Esophagus mucosa (tissue), 1 donor: ENCODE results near the gene LACRT. TPM values are rescaled to one million over a fixed set of nuclear protein-coding genes. Genes with fewer than 3 reads are reported as not detected.
"Not testable (repeated sequence)": the region's sequence is repeated elsewhere in the genome, so short reads cannot be mapped to it uniquely, and the experiment has no call there.

ENCODE experiments used
- ATAC-seq: fragments of 200-7000 bp; cut with Tn5 transposase; one replicate; pipeline ENCODE4 v1.9.1; 2020
- total RNA-seq: library from RNA; stranded (reverse); gene quantifications from one replicate; pipeline ENCODE4 v1.2.4, GENCODE V29; 2023
- donor health status: DM: yes; HTN: yes; CAD: no.

The LACRT gene
- total RNA-seq = not detected

GRCh38 chr12:54634795-54635194 is at the start of gene LACRT:
Gene LACRT, minus strand, starts transcription at chr12:54634895. Its CDS starts 54 bp downstream, at chr12:54634841.
- ATAC-seq = no peak

DNA sequence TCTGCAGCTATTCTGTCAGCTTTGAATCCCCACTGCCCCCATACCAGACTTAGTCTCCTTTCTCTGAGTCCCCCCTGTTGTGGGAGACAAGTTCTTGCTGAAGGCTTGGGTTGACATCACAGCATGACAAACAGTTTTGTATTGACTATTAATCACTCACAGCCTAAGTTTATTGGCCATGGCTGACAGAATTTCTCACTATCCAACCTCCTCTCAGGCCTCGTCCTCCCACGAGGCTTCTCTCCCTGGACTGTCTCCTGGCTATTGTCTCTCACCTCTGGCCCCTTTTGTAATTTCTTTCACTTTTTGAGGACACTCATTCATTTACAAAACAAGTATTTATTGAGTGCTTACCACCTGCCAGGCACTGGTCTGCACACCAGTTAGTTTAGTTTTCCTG is 48.7 kb upstream of the LACRT start:
- ATAC-seq = no peak

GRCh38 chr12:54682674-54683073 is 48.0 kb upstream of the LACRT start:
- no peak for ATAC-seq

GRCh38 chr12:54680374-54680773 is 45.7 kb upstream of the LACRT start:
- ATAC-seq = peak; percentile 69

- no peak for ATAC-seq
These were observed 43.4 kb upstream of the LACRT start for GRCh38 chr12:54678131-54678530.

- ATAC-seq = no peak
These were observed 33.2 kb upstream of the LACRT start for GRCh38 chr12:54667945-54668344.

GRCh38 chr12:54666008-54666407 is 31.3 kb upstream of the LACRT start:
- ATAC-seq = no peak

DNA sequence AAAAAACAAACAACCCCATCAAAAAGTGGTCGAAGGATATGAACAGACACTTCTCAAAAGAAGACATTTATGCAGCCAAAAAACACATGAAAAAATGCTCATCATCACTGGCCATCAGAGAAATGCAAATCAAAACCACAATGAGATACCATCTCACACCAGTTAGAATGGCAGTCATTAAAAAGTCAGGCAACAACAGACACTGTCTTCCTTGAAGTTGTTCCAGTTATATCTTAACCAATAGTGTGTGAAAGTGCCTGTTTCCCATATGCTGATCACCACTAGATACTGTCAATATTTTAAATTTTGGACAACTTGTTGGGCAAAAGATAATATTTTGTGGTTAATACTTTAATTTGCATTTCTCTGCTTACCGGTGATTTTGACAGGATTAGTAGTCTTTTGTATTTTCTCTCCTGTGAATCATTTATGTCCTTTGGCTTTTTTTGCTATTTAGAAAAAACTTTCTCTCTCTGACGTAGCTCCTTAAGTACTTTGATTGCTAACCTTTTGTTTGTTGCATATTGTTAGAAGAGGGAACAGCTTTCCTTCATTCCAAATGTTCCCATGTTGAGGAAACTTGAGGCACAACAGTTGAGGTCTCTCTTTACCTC is 30.4 kb upstream of the LACRT start:
- not testable (repeated sequence) for ATAC-seq

GRCh38 chr12:54663603-54664002 is 28.9 kb upstream of the LACRT start:
- ATAC-seq = no peak

- ATAC-seq = no peak
These were observed 27.3 kb upstream of the LACRT start for GRCh38 chr12:54662026-54662425.

GRCh38 chr12:54661048-54661447 is 26.4 kb upstream of the LACRT start:
- ATAC-seq = no peak

GRCh38 chr12:54660320-54660962 is 25.7 kb upstream of the LACRT start:
- no peak for ATAC-seq

DNA sequence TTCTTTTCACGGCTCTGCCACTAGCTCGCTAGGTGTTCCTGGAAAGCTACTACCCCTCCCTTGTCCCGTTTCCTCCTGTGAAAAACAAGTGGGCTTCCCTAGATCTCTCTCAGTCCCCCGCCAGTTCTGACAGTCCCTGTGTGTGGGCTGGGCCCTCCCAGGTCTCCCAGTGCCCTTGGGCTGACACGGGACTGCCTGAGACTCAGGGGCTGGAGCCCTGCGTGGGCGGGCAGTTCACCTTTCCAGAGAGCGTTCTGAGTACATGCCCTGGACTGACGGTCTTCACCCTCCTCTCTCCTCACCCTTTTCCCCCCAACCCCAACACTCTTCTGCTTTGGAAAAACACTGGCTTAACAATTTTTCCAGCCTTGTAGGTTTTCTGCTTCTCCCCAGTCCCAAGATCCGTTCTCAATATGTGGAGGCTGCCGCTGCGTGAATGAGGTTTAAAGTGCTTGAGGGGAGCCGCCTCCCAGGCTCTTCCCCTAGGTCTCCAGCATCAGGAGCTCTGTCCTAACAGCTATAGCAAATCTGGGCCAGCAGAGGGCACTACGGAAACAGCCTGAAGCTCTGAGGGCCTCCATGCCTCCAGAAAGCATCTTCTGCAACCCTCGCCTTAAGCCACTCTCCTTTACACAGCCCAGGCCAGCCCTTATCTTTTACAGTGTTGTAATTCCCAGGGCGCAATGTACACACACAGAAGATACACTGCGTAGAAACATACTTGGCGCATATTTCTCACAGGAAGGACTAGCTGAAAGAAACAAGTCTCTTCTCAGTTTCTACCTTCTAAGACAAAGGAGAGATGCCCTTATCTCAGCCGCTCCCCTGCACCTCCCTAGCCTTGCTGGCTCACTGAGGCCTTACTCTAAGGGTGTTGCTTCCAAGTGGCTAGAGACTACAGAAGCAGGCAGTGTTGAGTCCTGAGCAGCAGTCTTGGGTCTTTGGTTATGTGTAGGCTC is 23.9 kb upstream of the LACRT start:
- ATAC-seq = no peak

GRCh38 chr12:54657105-54657607 is 22.5 kb upstream of the LACRT start:
- ATAC-seq = no peak

DNA sequence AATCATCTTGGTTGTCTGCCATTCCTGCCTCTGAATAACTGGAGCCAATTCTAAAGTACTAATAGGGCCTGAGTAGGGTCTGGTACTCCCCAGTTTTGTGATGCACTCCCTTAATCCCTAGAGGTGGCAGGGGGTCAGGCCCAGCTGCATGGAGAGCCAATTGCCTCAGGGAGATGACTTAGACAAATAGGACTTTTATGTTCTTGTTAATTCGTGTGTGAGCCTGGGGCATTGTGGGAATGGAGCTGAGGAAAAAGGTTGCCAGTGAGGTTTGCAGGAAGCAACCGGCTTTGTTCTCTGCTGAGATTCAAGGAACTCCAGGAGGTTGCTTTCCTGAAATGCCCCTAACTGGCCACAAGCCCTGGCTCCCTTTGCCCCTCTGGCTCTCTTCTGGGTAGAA is 20.2 kb upstream of the LACRT start:
- no peak for ATAC-seq

DNA sequence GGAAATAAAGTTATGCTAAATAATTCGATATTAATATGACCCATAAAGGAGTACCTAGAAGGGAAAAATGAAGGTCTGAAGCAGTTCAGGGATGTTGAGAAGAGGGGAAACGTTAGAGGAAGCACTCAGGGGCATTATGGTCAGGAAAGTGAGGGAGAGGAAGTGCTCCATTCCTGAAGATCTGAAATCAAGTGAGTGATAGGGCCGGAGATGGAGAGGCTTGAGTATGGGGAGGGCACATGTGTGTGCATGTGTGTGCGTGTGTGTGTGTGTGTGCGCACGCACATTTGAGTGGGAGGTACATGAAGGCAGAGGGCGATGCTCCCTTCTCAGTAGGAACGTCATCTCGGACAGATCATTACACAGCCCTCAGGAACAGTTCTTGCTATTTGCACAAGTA is 18.3 kb upstream of the LACRT start:
- ATAC-seq = no peak

DNA sequence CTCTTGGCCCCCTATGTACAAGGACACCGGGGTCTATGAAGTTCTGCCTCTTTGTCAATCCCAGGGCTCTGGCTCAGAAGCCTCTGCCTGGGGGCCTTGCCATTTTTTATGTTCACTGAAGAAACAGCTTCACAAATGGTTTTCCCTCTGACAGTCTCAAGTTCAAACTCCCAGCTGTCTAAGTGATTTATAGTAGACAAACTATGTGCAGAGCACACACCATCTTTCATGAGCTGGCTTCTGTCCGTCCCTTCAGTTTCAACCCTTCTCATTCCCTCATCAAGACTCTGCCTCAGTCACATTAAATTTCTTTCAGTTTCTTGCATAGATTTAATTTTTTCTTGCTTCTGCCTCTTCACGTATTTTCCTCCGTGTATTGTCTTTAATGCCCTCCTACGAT is 16.2 kb upstream of the LACRT start:
- no peak for ATAC-seq

GRCh38 chr12:54650409-54650808 is 15.7 kb upstream of the LACRT start:
- no peak for ATAC-seq

- no peak for ATAC-seq
These were observed 15.1 kb upstream of the LACRT start for GRCh38 chr12:54649825-54650224.

GRCh38 chr12:54648265-54648664 is 13.6 kb upstream of the LACRT start, which contains the start of gene DCD:
Gene DCD, minus strand, starts transcription at chr12:54648365. Its CDS starts 62 bp downstream, at chr12:54648303.
- no peak for ATAC-seq

DNA sequence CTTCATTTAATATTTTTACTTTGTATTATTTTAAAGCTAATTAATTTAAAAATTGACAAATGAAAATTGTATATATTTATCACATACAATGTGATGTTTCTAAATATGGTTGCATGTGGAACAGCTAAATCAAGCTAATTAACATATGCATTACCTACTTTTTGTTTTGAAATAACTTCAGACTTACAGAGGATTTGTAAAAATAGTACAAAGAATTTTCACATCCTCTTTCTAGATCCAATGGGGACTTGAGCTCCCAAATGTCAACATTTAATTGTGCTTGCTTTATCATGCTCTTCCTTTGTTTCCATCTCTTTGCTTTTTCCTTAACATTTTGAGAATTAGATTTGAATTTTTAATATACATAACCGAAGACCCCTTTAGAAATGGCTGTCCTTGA is 6.9 kb upstream of the LACRT start:
- no peak for ATAC-seq

DNA sequence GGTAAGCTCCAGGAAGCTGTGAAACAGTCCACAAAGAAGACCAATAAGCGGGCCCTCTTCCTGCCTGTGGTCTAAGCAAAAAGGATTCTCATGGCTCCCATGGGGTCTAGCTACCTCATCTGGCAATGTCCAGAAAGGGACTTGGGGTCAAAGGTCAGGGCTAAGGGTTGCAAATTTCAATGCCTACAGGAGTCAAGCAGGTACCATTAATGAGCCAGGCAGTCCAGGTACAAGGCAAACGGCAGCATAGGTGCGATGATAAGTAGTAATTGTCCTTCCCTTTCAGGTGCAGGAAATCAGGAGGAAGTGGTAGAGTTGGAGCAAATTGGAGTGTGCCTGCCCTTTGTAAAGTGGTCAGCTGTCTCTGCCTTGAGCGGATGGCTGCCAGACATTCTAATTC is 6.4 kb upstream of the LACRT start:
- no peak for ATAC-seq

DNA sequence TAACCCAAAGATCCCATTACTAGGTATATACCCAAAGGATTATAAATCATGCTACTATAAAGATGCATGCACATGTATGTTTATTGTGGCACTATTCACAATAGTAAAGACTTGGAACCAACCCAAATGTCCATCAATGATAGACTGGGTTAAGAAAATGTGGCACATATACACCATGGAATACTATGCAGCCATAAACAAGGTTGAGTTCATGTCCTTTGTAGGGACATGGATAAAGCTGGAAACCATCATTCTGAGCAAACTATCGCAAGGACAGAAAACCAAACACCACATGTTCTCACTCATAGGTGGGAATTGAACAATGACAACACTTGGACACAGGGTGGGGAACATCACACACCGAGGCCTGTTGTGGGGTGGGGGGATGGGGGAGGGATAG is 4.4 kb upstream of the LACRT start:
- not testable (repeated sequence) for ATAC-seq
